Measurements from ENCODE around the gene AIG1.

Gene AIG1

GRCh38 chr6:143125864-143126573 is 65.3 kb downstream of the AIG1 start:
- DNase-seq (ENCODE audit: low read depth in 2 of 3, low spot score in 1 of 3), result no peak

DNA sequence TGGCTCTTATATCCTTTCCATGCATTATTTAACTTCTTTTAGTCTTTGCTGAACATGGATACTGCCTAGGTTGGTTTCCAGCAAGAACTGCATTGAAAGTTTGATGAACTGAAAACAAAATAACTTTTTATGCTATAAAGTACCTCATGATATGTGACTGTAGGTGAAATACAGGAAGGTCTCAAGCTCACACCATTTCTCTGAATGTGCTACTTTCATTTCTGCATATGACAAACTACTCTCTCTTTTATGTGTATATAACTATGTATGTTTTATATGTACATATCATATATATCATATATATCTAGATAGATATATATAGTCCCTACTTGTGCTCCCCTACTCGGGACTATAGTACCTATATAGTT is 65.9 kb downstream of the AIG1 start:
- no peak for DNase-seq (ENCODE audit: low read depth in 2 of 3, low spot score in 1 of 3)

DNA sequence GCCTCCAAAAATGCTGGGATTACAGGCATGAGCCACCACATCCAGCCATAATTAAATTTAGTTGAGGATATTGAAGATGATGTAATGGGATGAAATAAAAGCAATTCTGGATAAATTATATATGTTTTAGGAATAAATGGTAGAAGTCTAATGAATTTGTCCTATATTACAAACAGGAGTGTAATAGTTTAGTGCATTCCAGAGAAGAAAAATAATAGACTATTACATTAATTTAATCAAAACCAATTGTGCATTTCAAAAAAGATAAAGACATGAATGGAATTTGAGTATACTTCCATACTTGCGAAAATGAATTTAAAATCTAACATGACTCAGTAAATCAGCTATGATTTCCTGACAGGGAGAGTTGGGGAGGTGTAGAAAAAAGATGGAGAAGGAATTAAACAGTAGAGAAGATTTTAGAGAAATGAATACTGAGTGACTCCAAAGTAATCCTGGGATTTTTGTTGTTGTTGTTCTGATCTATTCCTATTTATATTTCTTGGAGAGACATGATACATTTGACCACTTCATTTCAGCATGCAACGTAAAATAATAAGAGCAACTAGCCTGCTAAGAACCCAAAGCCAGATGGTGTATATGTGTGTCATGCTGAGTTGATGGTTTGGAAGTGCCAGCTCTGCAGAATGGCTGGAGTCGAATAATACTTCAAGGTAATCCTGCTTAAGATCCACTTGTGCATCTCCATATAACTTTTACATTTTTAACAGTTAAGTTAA is 67.4 kb downstream of the AIG1 start:
- no peak for DNase-seq (ENCODE audit: low read depth in 2 of 3, low spot score in 1 of 3)

DNA sequence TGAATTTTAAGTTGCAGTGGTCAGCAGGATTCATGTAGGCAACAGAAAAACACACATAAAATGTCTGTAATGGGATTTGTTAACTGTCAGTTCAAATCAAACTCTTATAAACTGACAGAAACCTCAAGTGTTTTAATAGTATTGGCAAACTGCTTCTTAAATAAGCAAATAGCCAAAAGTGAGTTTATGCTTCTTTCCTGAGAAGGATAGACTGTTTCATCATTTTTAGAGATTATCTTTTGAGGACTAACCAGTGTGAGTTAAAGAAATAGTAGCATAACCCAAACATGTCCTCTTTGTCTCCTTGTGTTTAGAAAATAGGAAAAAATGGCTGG is 68.0 kb downstream of the AIG1 start:
- DNase-seq (ENCODE audit: low read depth in 2 of 3, low spot score in 1 of 3), result no peak

GRCh38 chr6:143130928-143131327 is 70.2 kb downstream of the AIG1 start:
- DNase-seq (ENCODE audit: low read depth in 2 of 3, low spot score in 1 of 3), result no peak

GRCh38 chr6:143135325-143135724 is 74.6 kb downstream of the AIG1 start:
- DNase-seq (ENCODE audit: low read depth in 2 of 3, low spot score in 1 of 3), result no peak

DNA sequence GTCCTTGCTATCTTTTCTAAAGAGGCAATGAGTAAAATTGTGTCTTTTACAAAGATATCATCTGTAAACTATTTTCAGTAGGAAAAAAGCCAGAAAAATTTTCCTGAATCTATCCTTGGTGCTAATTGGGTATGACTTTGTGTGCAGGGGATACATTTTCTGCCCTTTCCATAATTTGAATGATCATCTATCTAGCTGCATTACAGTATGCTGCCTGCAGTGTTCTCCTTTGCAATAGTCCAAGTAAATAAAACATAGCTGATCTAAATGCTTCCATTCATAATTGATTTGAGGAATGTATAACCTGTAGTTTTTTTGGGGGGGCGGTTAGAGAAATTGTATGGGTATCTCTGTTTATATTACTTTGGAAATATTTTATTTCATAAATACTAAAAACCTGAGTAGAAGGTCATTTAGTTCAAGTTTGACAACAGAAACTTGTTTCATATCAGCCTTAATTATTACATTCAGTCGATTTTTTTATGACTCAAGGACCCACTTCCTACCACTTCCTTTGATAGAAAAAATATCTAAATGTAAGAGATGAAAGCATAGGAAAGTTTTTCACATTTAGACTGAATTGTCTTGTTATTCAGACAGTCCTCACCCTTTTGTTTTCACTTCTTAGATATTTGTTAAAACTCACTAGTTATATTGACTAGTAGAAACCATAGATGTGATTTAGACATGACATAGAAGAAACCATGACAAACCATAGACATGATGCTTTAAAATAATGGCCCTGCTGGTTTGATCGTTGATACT is 75.3 kb downstream of the AIG1 start:
- DNase-seq (ENCODE audit: low read depth in 2 of 3, low spot score in 1 of 3), result no peak

DNA sequence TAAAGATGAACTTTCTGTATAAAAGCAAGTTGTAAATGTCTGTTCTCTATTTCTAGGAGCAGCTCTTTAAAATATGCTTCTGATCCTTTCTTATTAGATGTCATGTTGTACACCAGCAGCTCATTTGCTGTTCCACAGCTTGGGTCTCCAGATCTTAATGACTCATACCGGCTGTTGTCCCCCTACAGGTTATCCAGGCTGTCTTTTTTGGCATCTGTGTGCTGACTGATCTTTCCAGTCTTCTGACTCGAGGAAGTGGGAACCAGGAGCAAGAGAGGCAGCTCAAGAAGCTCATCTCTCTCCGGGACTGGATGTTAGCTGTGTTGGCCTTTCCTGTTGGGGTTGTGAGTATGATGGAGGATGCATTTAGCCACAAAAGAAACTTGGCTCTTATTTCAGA is 76.0 kb downstream of the AIG1 start:
- DNase-seq (ENCODE audit: low read depth in 2 of 3, low spot score in 1 of 3), result no peak

DNA sequence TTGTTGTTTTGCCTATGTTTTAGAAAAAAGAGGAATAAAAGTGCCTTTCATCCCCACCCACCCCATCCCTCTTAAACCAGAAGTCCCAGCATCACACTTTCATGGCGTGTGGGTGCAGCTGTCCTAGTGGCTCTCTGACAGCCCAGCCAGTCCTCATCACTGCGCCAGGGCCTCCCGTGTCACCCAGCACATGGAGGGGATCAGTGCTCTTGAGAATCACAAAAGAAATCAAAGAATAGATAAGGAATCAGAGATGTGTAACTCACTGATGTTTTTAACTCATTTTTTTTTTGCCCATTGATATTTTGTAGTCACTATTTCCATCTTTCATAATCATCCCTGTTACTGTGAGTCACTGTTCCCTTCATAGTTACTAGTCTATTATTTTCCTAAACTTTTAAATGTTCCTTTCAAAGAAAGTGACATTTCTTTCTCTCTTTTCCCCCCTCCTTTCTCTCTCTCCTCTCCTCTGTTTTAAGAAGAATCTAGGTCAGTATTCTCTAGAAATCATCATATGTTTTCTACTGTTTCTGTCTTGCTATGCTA is 78.6 kb downstream of the AIG1 start:
- peak in 1 of 3 donors; percentile 9 for DNase-seq (ENCODE audit: low read depth in 2 of 3, low spot score in 1 of 3)

DNA sequence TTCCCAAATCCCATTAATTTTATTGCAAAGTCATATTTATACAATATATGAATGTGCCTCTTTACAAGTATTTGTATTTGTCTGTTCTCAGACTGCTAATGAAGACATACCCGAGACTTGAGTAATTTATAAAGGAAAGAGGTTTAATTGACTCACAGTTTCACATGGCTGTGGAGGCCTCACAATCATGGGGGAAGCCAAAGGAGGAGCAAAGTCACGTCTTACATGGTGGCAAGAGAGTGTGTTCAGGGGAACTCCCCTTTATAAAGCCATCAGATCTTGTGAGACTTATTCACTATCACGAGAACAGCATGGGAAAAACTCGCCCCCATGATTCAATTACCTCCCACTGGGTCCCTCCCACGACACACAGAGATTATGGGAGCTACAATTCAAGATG is 79.2 kb downstream of the AIG1 start:
- peak; percentile 31 to 55 (median 48) for DNase-seq (ENCODE audit: low read depth in 2 of 3, low spot score in 1 of 3)

- no peak for DNase-seq (ENCODE audit: low read depth in 2 of 3, low spot score in 1 of 3)
Observed at GRCh38 chr6:143140767-143141166, 80.1 kb downstream of the AIG1 start.

DNA sequence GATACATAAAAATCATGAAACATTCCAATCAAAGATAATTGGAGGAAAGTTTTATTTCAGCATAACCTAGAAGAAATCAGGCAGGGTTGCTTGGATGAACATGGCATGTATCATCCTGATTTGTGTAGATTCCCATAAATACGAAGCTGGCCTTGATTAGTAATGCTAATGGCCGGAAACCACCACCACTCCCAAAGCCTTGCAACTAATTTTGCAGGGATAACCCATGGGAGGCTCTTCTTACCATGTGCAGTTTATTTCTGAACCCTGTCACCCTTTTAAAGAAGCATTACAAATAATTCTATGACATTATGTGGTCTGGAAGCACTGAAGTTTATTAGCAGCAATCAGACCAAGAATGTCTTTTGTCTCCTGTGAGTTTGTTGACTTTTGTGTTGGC is 80.8 kb downstream of the AIG1 start:
- DNase-seq (ENCODE audit: low read depth in 2 of 3, low spot score in 1 of 3), result no peak

- no peak for DNase-seq (ENCODE audit: low read depth in 2 of 3, low spot score in 1 of 3)
Observed at GRCh38 chr6:143146186-143146851, 85.6 kb downstream of the AIG1 start.

DNA sequence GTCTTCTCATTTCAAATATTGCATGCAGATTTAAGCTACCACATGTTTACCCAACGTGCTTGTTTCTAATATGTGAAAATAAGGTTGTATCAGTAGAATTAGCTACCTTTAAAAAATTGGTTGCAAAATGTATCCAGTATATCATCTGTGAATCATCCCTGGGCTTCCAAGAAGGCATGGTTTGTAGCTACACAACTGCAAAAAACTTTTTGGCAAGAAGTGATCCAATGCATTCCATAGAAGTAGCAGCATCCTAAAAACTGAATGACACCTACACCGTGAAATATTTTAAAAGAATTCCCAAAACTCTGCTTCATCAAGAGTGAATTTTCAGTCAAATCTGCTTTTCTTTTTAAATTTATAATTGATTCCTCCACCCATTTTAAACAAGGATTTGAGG is 89.1 kb downstream of the AIG1 start:
- DNase-seq (ENCODE audit: low read depth in 2 of 3, low spot score in 1 of 3), result no peak

DNA sequence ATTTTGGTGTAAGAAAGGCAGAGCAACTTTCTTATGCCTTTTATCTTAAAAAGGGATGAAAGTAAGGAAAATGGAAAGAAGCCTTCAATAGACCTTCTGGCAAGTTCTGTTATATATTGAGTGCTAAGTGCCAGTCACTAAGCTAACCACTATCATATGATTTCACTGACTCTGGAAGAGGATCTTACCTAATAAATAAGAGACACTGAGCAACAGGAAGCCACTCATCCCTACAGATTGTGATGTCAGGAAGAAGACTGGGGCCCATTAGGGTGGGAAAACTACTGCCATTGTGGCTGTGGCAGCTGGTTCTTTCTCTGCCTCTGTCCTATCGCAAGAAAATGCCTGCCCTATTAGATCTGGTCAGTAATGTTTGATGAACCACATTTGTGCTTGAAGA is 89.6 kb downstream of the AIG1 start:
- no peak for DNase-seq (ENCODE audit: low read depth in 2 of 3, low spot score in 1 of 3)

DNA sequence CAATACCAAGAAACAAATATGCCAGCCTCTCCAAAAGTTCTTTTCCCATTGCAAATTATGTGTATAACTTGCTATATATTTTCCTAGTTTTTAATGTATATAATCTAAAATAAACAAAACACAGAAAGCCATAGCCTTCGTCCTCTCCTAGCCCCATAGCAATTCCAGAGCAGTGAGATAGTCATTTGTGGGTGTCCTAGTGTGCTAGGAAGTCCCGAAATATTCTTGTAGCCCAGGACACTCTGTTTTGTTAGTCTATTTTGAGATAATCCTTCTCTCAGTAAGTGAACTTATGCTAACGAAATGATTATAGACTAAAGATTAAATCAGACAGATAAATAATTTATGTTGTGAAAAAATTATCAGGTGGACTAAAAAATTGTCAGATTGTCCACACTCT is 90.7 kb downstream of the AIG1 start:
- DNase-seq (ENCODE audit: low read depth in 2 of 3, low spot score in 1 of 3), result no peak

DNA sequence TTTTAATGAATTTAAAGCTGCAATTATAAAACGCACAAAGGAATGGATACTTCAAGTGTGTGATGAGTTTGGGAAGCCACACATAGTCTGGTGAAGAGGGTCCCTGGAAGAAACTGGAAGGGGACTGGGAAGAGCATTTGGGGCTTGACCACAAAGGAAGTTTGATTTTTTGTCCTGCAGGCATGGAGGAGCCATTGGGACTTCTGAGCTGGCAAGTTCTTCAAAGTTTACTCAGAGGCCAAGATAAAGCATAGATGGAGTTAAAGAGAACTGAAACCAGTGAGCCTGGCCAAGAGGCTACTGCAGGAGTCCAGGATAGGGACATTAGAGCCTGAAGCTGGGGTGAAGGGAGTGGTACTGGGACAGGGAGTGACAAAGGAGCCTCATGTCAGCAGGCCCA is 95.0 kb downstream of the AIG1 start:
- no peak for DNase-seq (ENCODE audit: low read depth in 2 of 3, low spot score in 1 of 3)

GRCh38 chr6:143157131-143157530 is 96.4 kb downstream of the AIG1 start:
- DNase-seq (ENCODE audit: low read depth in 2 of 3, low spot score in 1 of 3), result no peak

- no peak for DNase-seq (ENCODE audit: low read depth in 2 of 3, low spot score in 1 of 3)
Observed at GRCh38 chr6:143158113-143158581, 97.5 kb downstream of the AIG1 start.

DNA sequence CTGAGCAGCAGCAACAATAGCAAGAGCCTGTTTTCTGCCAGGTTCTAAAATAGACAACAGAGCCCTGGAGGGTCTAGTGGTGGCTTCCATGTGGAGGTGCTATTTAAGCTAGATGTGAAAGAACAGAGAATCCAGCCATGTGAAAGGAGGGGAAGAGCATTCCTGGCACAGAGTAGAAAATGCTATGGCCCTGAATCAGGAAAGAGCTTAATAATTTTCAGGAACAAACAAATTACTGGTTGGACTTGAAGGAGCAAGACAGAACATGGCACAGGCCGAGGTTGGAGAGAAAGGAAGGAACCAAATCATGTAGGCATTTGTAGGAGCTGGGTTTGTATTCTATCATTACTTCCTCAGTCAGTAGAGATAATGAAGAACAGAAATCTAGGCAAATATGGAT is 98.3 kb downstream of the AIG1 start:
- no peak for DNase-seq (ENCODE audit: low read depth in 2 of 3, low spot score in 1 of 3)

- DNase-seq (ENCODE audit: low read depth in 2 of 3, low spot score in 1 of 3), result no peak
Observed at GRCh38 chr6:143160015-143160414, 99.3 kb downstream of the AIG1 start.
